Urinary bladder (tissue), 4 donors: Measurements from ENCODE around the gene RFC2. TPM values are rescaled to one million over a fixed set of nuclear protein-coding genes. Genes with fewer than 3 reads are reported as not detected.

Experiments
- DNase-seq: peaks from one replicate; pipeline ENCODE4 v3.0.0-alpha.2; 2015; ENCODE audit errors: extremely low spot score
- H3K27ac ChIP-seq: one replicate; pipeline ENCODE4 v1.5.1; 2013; ENCODE audit warnings: low read depth, mild to moderate bottlenecking, moderate library complexity
- H3K36me3 ChIP-seq: one replicate; pipeline ENCODE4 v1.6.1; 2013; ENCODE audit warnings: mild to moderate bottlenecking, moderate library complexity; ENCODE audit not compliant: insufficient read depth
- H3K4me1 ChIP-seq: one replicate; pipeline ENCODE4 v1.6.1; 2013; ENCODE audit warnings: mild to moderate bottlenecking, moderate library complexity; ENCODE audit not compliant: insufficient read depth
- H3K4me3 ChIP-seq: one replicate; pipeline ENCODE4 v1.5.1; 2013; ENCODE audit warnings: low read depth, low read length
- WGBS: extraction: QIAGEN DNeasy Blood & Tissue Kit; methylation state at CpG from one replicate; pipeline ENCODE4 v1.1.7; 2013; 5-methylcytosine and 5-hydroxymethylcytosine counted together
- polyA plus RNA-seq: library from polyadenylated mRNA; stranded (reverse); fragments of 200-250 nt; gene quantifications from one replicate; pipeline ENCODE4 v1.2.3, GENCODE V29; 2013
- total RNA-seq: library from RNA; depleted of rRNA; stranded (reverse); fragments of >200 nt; gene quantifications from one replicate; pipeline ENCODE4 v1.2.3, GENCODE V29; 2014
- donor health status: healthy with polysubstance abuse.
- donor health status: healthy.

Gene RFC2
- total RNA-seq = 19.5 TPM
- polyA plus RNA-seq = 22.4 TPM

DNA sequence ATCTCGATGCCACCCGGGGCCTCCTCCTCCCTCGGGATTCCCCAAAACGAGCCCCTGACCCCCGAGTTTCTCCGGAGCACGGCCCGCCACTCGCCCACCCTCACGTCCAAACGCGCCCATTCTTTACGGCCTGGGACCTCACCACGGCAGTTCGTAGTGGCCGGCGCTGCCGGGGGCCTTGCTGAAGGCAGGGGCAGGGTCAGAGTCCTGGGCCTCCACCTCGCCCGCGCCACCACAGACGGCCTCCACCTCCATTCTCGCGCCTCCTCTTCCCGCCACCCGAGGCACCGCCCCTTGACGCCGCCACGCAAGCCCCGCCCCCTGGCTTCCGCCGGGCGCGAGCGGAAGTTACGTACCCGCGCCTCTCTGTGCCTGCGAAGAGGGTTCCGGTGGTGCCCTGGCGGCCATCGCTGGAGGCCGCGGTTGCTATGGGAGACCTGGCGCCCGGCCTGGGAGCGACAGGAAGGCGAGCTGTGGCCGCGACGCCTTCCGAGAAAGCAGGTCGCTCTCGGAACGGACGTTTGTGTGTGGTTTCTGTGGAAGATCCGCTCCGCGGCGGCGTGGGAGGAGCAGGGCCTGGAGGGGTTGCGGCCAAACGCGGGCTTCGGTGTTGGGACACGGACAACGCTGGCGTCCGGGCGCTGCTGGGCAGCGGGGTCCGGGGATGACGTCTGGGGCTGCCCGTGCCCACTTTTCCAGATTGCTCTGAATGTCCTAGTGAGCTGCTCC, at the start of gene RFC2:
Gene RFC2, minus strand, starts transcription at position 271 of the 729 bp plus-strand sequence. Its CDS starts 16 bp downstream, at position 255.
- Histone ChIP-seq H3K4me1 (no peaks in the 10 kb centered on the region), H3K27ac (peak within 1 kb of the TSS; percentile 92), H3K4me3 (peak within 1 kb of the TSS; percentile 74), H3K36me3 (peaks cover 3% of the 10 kb centered on the region)
- WGBS = under 1% methylated on average over 75 of the region's 75 CpGs
- peak; percentile 83 for DNase-seq

- Histone ChIP-seq H3K27ac (no peak overlapping the region), H3K4me3 (no peak overlapping the region), H3K4me1 (no peaks in the 10 kb centered on the region), H3K36me3 (no peaks in the 10 kb centered on the region)
- DNase-seq = no peak
- WGBS = 50% methylated on average over 10 of the region's 10 CpGs
These were observed 48.6 kb upstream of the RFC2 start for GRCh38 chr7:74302745-74303221.

DNA sequence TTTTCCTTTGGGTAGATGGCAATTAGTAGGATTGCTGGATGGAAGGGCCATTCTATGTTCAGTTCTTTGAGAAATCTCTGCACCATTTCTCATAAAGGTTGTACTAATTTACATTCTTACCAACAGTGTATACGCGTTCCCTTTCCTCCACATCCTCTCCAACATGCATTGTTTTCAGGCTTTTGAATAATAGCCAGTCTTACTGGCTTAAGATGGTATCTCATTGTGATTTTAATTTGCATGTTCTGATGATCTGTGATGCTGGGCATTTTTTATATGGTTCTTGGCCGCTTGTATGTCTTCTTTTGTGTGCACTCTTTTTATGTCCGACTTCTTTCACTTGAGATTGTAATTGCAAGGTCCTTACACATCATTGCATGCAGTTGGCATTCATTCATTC, 46.7 kb upstream of the RFC2 start:
- WGBS = 80% methylated on average over 4 of the region's 4 CpGs
- DNase-seq = no peak
- Histone ChIP-seq H3K36me3 (no peaks in the 10 kb centered on the region), H3K4me3 (no peak overlapping the region), H3K27ac (no peak overlapping the region), H3K4me1 (no peaks in the 10 kb centered on the region)

DNA sequence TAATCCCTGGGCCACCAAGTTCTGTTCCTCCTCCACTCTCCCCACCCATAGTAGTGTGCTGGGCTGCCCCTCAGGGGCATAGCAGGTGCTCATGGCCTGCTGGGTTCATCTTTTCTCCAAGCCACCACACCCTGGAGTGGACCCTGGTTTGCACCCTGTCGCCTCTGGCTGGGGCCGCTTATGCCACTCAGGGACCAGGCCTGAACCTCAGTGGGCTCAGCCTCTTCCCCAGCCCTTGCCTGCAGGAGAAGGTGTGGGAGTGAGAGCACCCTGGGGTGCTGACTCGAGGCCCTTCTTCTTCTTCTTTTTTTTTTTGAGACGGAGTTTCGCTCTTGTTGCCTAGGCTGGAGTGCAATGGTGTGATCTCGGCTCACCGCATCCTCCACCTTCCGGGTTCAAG, 45.2 kb upstream of the RFC2 start:
- Histone ChIP-seq H3K4me3 (no peak overlapping the region), H3K4me1 (no peaks in the 10 kb centered on the region), H3K36me3 (no peaks in the 10 kb centered on the region), H3K27ac (no peak overlapping the region)
- no peak for DNase-seq
- WGBS = 95% methylated on average over 8 of the region's 8 CpGs

DNA sequence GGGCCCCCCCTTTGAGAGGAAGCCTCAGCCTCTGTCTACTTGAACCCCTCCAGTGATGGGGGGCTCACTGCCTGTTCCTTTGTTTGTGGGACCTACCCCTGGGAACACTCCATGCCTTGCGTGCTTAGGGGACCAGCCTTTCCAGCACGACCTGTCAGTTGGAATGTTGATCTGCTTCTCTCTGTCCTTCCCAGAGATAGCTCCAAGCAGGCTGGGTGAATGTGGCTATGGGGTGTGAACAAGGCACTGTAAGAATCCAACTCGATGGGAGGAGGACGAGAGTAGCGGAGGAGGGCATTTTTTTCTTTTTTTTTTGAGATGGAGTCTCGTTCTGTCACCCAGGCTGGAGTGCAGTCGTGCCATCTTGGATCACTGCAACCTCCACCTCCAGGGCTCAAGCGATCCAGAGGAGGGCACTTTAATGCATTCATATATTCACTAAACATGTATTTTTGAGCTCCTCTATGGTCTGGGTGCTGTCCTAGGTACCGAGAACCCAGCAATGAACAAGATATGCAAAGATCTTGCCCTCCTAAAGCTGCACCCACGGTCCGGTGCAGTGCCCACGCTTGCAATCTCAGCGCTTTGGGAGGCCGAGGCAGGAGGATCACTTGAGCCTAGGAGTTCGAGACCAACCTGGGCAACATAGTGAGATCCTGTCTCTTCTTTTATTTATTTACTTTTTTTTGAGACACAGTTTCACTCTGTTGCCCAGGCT, 43.5 kb upstream of the RFC2 start:
- no peak for DNase-seq
- H3K27ac ChIP-seq = no peak overlapping the region
- WGBS = 93% methylated on average over 15 of the region's 15 CpGs
- H3K4me3 ChIP-seq = no peak overlapping the region
- no peaks in the 10 kb centered on the region for H3K4me1 ChIP-seq
- H3K36me3 ChIP-seq = no peaks in the 10 kb centered on the region

GRCh38 chr7:74294191-74294998, 40.2 kb upstream of the RFC2 start:
- Histone ChIP-seq H3K4me1 (no peaks in the 10 kb centered on the region), H3K36me3 (no peaks in the 10 kb centered on the region), H3K27ac (no peak overlapping the region), H3K4me3 (no peak overlapping the region)
- no peak for DNase-seq
- 48% methylated on average over 17 of the region's 17 CpGs for WGBS

GRCh38 chr7:74293577-74293908, 39.3 kb upstream of the RFC2 start:
- Histone ChIP-seq H3K36me3 (no peaks in the 10 kb centered on the region), H3K4me1 (no peaks in the 10 kb centered on the region), H3K4me3 (no peak overlapping the region), H3K27ac (no peak overlapping the region)
- no peak for DNase-seq
- 80% methylated on average over 4 of the region's 4 CpGs for WGBS

GRCh38 chr7:74292757-74293576, 38.8 kb upstream of the RFC2 start:
- Histone ChIP-seq H3K27ac (no peak overlapping the region), H3K4me1 (no peaks in the 10 kb centered on the region), H3K4me3 (no peak overlapping the region), H3K36me3 (no peaks in the 10 kb centered on the region)
- DNase-seq = no peak
- 86% methylated on average over 18 of the region's 18 CpGs for WGBS

DNA sequence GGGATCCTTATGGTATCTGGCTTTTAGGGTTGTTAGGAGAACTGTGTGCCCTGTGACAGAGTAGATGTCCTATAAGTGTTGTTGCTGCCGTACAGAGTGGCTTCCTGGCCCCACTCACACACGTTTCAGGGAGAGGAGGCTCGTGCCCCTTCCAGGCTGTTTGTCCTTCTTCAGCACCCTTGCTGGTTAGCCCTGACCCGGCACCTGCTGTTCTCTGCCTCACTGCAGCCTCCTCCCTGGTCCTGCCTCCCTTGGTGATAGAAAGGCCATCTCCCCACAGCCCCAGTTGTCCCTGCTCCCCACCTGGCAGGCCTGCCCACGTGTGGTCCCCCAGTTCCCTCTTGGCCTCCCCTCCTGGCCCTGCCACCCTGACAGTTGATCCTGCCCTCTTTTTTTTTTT, 37.3 kb upstream of the RFC2 start:
- DNase-seq = no peak
- no peak overlapping the region for H3K27ac ChIP-seq
- no peaks in the 10 kb centered on the region for H3K4me1 ChIP-seq
- 83% methylated on average over 5 of the region's 5 CpGs for WGBS
- no peaks in the 10 kb centered on the region for H3K36me3 ChIP-seq
- H3K4me3 ChIP-seq = no peak overlapping the region

DNA sequence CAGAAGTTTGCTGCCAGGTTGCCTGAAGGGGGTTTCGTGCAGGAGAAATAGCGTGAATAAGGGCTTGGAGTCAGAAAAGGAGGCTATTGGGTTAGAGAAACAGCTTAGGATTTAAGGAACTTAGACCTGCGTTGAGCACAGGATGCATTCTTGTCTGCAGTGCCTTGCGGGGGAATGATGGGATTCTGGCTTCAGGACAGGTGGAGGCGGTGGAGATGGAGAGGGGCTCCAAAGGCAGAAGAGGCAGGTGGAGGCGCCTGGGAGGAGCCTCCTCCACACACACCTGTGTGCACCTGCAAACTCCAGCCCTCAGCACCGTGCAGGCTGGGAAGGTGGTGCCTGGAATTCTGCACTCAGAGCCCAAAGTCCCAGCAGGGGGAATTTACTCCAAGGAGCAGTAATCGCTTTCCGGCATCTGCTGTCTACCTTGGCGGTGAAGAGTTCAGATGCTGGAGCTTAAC, 36.8 kb upstream of the RFC2 start:
- H3K4me3 ChIP-seq = no peak overlapping the region
- no peak overlapping the region for H3K27ac ChIP-seq
- no peak for DNase-seq
- 68% methylated on average over 10 of the region's 10 CpGs for WGBS
- no peaks in the 10 kb centered on the region for H3K36me3 ChIP-seq
- H3K4me1 ChIP-seq = no peaks in the 10 kb centered on the region

DNA sequence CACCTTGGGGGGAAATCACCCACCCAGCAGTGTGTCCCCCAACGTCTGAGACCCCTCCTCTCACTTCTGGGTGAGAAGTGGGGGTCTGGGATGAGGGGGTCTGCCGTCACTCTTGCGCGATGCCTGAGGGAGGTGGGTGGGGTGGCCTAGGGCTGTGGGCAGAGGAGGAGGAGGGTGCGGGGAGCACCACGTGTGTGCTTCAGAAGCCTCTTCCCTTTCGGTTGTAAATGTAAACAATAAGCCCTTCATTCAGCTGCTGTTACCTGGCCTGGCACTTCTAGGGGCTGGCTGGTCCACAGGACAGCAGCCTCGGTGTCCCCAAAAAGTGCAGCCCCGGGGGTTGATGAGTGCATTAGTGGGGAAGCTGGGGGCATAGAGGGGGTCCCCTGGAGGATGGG, 36.4 kb upstream of the RFC2 start:
- 26% methylated on average over 9 of the region's 9 CpGs for WGBS
- DNase-seq = no peak
- peak overlapping the region; percentile 95 for H3K4me3 ChIP-seq
- H3K36me3 ChIP-seq = no peaks in the 10 kb centered on the region
- H3K27ac ChIP-seq = no peak overlapping the region
- no peaks in the 10 kb centered on the region for H3K4me1 ChIP-seq

GRCh38 chr7:74289659-74290552, 35.7 kb upstream of the RFC2 start:
- Histone ChIP-seq H3K27ac (no peak overlapping the region), H3K4me3 (peak overlapping the region; percentile 95), H3K36me3 (no peaks in the 10 kb centered on the region), H3K4me1 (no peaks in the 10 kb centered on the region)
- WGBS = under 1% methylated on average over 60 of the region's 60 CpGs
- DNase-seq = no peak
